ENCODE results near the gene GPR84. TPM values are rescaled to one million over a fixed set of nuclear protein-coding genes. Genes with fewer than 3 reads are reported as not detected.

GPR84 gene
- total and polyA plus RNA-seq, 2 donors (not counting 3 experiments of a cell fraction or from before 2014, with no cell fraction given): not detected

GRCh38 chr12:54388237-54389133, 24.2 kb upstream of the GPR84 start:
- dilution Hi-C loops (cut with MboI; ENCODE audit: extremely low pct_ligation_motif_present, low sequenced_read_pairs): no loop called here
- no peaks in the 10 kb centered on the region for H3K79me2 ChIP-seq (ENCODE audit: control insufficient read depth, insufficient read depth, low read length)
- CTCF ChIA-PET: interaction anchor here (0.6 to 3.0 kb wide), 7 partner anchors 9 to 358 kb away, joined by 3 to 15 read pairs (median 4); no protein-coding TSS in a partner anchor

More at GRCh38 chr12:54388237-54389133, 24.2 kb upstream of the GPR84 start:
- Histone ChIP-seq H3K27me3 (ENCODE audit: control insufficient read depth in 2 of 2, insufficient read depth in 2 of 2, low read length in 2 of 2) (no peaks in the 10 kb centered on the region), H3K27ac (ENCODE audit: insufficient read depth, low read depth, low read length) (no peak overlapping the region), H3K4me1 (ENCODE audit: control insufficient read depth, extremely low read depth, insufficient read depth, low read length) (no peaks in the 10 kb centered on the region), H4K20me1 (replicated peaks; ENCODE audit: control insufficient read depth, extremely low read depth, insufficient read depth, low read length) (no peaks in the 10 kb centered on the region), H3K9ac (replicated peaks; ENCODE audit: extremely low read depth, insufficient read depth, low read length) (no peak overlapping the region), H3K4me2 (ENCODE audit: insufficient read depth, low read length) (no peak overlapping the region), H3K4me3 (replicated peaks in 1 of 3; ENCODE audit: insufficient read depth in 1 of 3, low read depth in 1 of 3, low read length in 3 of 3) (no peak overlapping the region), H3K9me1 (replicated peaks; ENCODE audit: control insufficient read depth, extremely low read depth, insufficient read depth, low read length) (no peaks in the 10 kb centered on the region), H2AFZ (ENCODE audit: low read depth, low read length) (no peak overlapping the region), H3K36me3 (ENCODE audit: control insufficient read depth in 2 of 2, extremely low read depth in 1 of 2, insufficient read depth in 2 of 2, low read length in 2 of 2) (peaks cover 0 to under 1% of the 10 kb centered on the region in 2 experiments), H3K9me3 (replicated peaks; ENCODE audit: control insufficient read depth, insufficient read depth, low read length) (no peaks in the 10 kb centered on the region)
- BruUV-seq (replicated peaks): no TSS peak
- POLR2A ChIA-PET: interaction anchor here (0.7 kb wide), 1 partner anchor 12 kb away, joined by 3 read pairs; no protein-coding TSS in a partner anchor
- DNase-seq (ENCODE audit: low read depth, low spot score) (no peak), FAIRE-seq (no peak)
- no peak for TF ChIP-seq EZH2 (IDR thresholded peaks at IDR 0.05; ENCODE audit: borderline replicate concordance, low read depth, low read length, severe bottlenecking)
- TF ChIP-seq JUN (IDR thresholded peaks at IDR 0.05; ENCODE audit: borderline replicate concordance, insufficient read depth, insufficient read length, low read depth): no peak
- TF ChIP-seq CTCF (IDR thresholded peaks at IDR 0.05; ENCODE audit: extremely low read depth in 1 of 2, insufficient read depth in 1 of 2, low read depth in 1 of 2, low read length in 2 of 2): no peak
- TF ChIP-seq POLR2AphosphoS5 (IDR thresholded peaks at IDR 0.05; ENCODE audit: insufficient read depth, low read depth, low read length): no peak
- TF ChIP-seq FOS (IDR thresholded peaks at IDR 0.05; ENCODE audit: borderline replicate concordance, insufficient read depth, low read length): no peak
- TF ChIP-seq POLR2A (IDR thresholded peaks at IDR 0.05; ENCODE audit: low read depth, low read length): no peak
- TF ChIP-seq MAX (IDR thresholded peaks at IDR 0.05; ENCODE audit: insufficient read depth, insufficient read length): no peak
- TF ChIP-seq MYC (IDR thresholded peaks at IDR 0.05; ENCODE audit: low read depth, low read length): no peak
- TF ChIP-seq GATA2 (IDR thresholded peaks at IDR 0.05; ENCODE audit: insufficient read depth, insufficient read length, low read depth, low read length): no peak
- intact Hi-C loops (cut with micrococcal nuclease): no loop called here

Measured in endothelial cell of umbilical vein (primary cell).